Activated CD4-positive, alpha-beta T cell treated with anti-CD3 and anti-CD28 coated beads, Interleukin-2, amount 10 ng/mL, durations not matched to agents 24 days and 14 days (primary cell): ENCODE measurements around the gene CFAP61. TPM values are rescaled to one million over a fixed set of nuclear protein-coding genes. Genes with fewer than 3 reads are reported as not detected.

ENCODE experiments used
- DNase-seq: peaks from one replicate; pipeline ENCODE4 v3.0.0; 2022
- H3K27ac Mint-ChIP-seq: one replicate; pipeline ENCODE4 v1.8.0; 2022; ENCODE audit warnings: mild to moderate bottlenecking, mixed read lengths
- H3K27me3 Mint-ChIP-seq: one replicate; pipeline ENCODE4 v1.8.0; 2022; ENCODE audit warnings: mixed read lengths
- H3K36me3 Mint-ChIP-seq: one replicate; pipeline ENCODE4 v1.8.0; 2022; ENCODE audit warnings: low read depth, mild to moderate bottlenecking, mixed read lengths
- H3K4me1 Mint-ChIP-seq: one replicate; pipeline ENCODE4 v1.8.0; 2021; ENCODE audit warnings: mixed read lengths
- H3K4me3 Mint-ChIP-seq: one replicate; pipeline ENCODE4 v1.8.0; 2022; ENCODE audit warnings: mild to moderate bottlenecking, moderate library complexity, mixed read lengths
- H3K9me3 Mint-ChIP-seq: one replicate; pipeline ENCODE4 v1.8.0; 2021; ENCODE audit warnings: mixed read lengths
- intact Hi-C: fragments of 100-400 bp; cut with micrococcal nuclease; formaldehyde crosslinking; loops from one replicate; pipeline ENCODE4 v1.15.1; 2023
- total RNA-seq: library from RNA; stranded (reverse); gene quantifications from 2 replicates; pipeline ENCODE4 v1.2.3, GENCODE V29; 2022

The CFAP61 gene
- total RNA-seq, 1 donor from 2014 or later = not detected

DNA sequence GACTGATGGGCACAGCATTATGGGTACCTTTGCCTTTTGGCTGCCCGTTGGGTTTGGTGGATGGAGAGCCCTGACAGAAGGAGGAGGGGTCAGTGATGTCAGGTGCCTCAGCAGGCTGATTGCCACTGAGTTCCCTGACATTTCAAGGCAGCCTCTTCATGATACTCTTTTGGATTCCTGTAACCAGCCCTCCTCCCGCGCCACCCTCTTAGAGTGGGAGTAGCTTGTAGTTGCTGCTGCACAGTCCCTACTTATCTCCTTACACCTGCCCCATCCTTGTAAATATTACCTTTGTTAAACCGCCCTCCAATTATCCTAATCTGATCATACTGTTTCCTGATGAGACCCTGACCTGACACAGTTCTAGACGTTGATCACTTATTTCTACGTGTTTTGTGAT is 140.0 kb downstream of the CFAP61 start:
- intact Hi-C loops = no loop called here
- no peaks in the 10 kb centered on the region for H3K9me3 Mint-ChIP-seq
- DNase-seq = no peak

DNA sequence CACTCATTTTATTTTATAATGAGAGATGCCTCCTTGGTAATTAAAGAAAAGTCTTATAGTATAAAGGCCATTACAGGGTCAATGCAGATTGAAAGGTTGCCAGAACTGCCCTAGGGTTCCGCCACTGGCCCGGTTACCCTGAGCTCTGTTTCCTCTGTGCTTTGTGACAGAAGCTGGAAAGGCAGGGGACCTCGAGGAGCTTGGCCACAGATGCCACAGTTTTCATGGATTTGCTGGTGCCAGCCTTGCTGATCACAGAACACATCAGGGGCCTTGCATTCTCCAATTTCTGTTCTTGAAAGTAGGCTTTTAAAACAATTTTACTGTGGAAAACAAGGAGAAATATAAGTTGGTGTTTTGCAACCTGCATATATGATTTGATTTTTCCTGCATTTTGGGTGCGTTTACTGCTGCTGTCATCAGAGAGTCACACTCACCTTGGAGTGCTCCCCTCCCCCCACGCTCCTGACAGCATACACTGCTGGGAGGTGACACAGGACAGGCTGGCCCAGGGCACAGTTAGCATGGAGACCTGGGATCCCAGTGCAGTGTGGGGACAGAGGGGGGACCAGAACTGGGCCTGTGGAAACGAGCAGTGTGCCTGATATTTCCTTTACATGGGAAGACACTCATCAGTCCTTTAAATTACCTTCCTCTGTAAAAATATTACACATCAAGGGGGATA is 142.8 kb downstream of the CFAP61 start:
- intact Hi-C loops = no loop called here
- H3K36me3 Mint-ChIP-seq = no peaks in the 10 kb centered on the region
- no peak overlapping the region for H3K4me3 Mint-ChIP-seq
- peaks cover 4% of the 10 kb centered on the region for H3K27me3 Mint-ChIP-seq
- no peak overlapping the region for H3K27ac Mint-ChIP-seq
- H3K4me1 Mint-ChIP-seq = peaks cover 2% of the 10 kb centered on the region
- no peaks in the 10 kb centered on the region for H3K9me3 Mint-ChIP-seq
- DNase-seq = no peak

More for the DNA sequence above, 140.0 kb downstream of the CFAP61 start:
- Mint-ChIP-seq H3K27me3 (peaks cover 4% of the 10 kb centered on the region), H3K36me3 (no peaks in the 10 kb centered on the region), H3K4me3 (no peak overlapping the region), H3K4me1 (peaks cover 2% of the 10 kb centered on the region), H3K27ac (no peak overlapping the region)

- intact Hi-C loops = no loop called here
- Mint-ChIP-seq H3K27me3 (peaks cover 4% of the 10 kb centered on the region), H3K9me3 (no peaks in the 10 kb centered on the region), H3K4me3 (no peak overlapping the region), H3K36me3 (no peaks in the 10 kb centered on the region), H3K27ac (no peak overlapping the region), H3K4me1 (peaks cover 2% of the 10 kb centered on the region)
- DNase-seq = no peak
Observed at GRCh38 chr20:20196610-20197009, 144.3 kb downstream of the CFAP61 start.

- Mint-ChIP-seq H3K9me3 (no peaks in the 10 kb centered on the region), H3K4me1 (no peaks in the 10 kb centered on the region), H3K36me3 (no peaks in the 10 kb centered on the region), H3K27me3 (peaks cover 2% of the 10 kb centered on the region), H3K27ac (no peak overlapping the region), H3K4me3 (no peak overlapping the region)
- intact Hi-C loops = no loop called here
- no peak for DNase-seq
Observed at GRCh38 chr20:20198011-20198410, 145.7 kb downstream of the CFAP61 start.

DNA sequence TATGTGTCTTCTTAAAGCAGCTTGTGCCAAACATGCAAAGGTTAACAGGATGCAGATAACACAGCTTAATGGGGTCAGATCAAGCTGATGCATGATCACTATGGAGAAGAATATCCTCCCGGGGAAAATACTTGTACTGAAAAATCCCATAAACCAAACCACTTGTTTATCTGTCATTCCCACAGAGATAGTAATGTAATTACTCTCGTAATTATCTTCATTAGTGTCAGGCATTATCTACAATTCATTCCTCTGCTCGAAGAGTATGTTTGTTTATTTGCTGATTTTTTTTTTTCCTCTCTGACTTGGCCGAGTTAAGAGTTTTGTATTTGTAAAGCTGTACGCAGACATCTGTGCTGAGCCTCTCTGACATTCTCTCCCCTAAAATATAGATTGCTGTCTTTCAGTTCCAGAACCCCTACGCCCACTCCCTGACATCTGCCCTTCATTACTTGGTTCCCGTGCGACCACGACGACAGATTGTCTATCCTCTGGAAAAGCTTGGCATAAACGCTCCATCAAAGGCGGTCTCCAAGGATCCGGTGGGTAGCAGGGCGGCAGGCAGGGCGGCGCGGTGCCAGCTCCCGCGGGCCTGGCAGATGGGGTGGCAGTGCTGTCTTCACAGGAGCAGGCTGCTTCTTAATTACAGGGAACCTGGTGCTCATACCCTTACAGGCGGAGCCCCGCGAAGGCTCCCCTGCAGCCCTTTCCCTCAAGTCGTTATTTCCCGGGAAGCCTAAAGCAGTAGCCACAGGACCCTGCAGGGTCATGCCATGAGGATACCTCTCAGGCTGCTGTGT is 147.2 kb downstream of the CFAP61 start:
- H3K4me3 Mint-ChIP-seq = no peak overlapping the region
- H3K9me3 Mint-ChIP-seq = no peaks in the 10 kb centered on the region
- DNase-seq = no peak
- H3K27me3 Mint-ChIP-seq = peaks cover 2% of the 10 kb centered on the region
- no peaks in the 10 kb centered on the region for H3K36me3 Mint-ChIP-seq
- no peaks in the 10 kb centered on the region for H3K4me1 Mint-ChIP-seq
- no peak overlapping the region for H3K27ac Mint-ChIP-seq
- intact Hi-C loops = no loop called here

GRCh38 chr20:20201124-20201523 is 148.8 kb downstream of the CFAP61 start:
- no peaks in the 10 kb centered on the region for H3K9me3 Mint-ChIP-seq

DNA sequence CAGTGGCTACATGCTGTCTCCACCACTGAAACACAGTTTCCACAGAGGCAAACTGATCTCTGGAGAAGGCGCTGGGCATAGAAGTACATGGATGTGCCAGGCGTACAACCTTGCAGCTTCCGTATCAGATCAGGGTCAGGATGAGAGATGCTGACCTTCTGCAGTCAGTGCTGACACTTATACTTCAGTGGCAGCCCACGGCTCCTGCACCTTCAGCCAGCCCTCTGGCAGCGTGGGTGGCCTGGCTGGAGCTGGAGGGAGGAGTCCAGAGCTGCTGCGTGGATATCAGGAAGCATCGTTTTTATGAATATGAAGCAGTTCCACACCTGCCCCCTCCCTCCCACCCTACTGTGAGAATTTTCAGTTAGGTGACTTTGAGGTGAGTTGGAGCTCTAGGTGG is 149.3 kb downstream of the CFAP61 start:
- Mint-ChIP-seq H3K27ac (no peak overlapping the region), H3K9me3 (no peaks in the 10 kb centered on the region), H3K4me3 (no peak overlapping the region), H3K27me3 (peaks cover 4% of the 10 kb centered on the region), H3K36me3 (no peaks in the 10 kb centered on the region), H3K4me1 (no peaks in the 10 kb centered on the region)
- intact Hi-C loops = no loop called here
- DNase-seq = no peak

More at GRCh38 chr20:20201124-20201523, 148.8 kb downstream of the CFAP61 start:
- H3K27ac Mint-ChIP-seq = no peak overlapping the region
- H3K4me1 Mint-ChIP-seq = no peaks in the 10 kb centered on the region
- no peaks in the 10 kb centered on the region for H3K36me3 Mint-ChIP-seq
- H3K27me3 Mint-ChIP-seq = peaks cover 2% of the 10 kb centered on the region
- intact Hi-C loops = no loop called here
- H3K4me3 Mint-ChIP-seq = no peak overlapping the region
- no peak for DNase-seq

- Mint-ChIP-seq H3K4me3 (no peak overlapping the region), H3K4me1 (no peaks in the 10 kb centered on the region), H3K9me3 (no peaks in the 10 kb centered on the region), H3K27ac (no peak overlapping the region), H3K36me3 (no peaks in the 10 kb centered on the region), H3K27me3 (peaks cover 4% of the 10 kb centered on the region)
- intact Hi-C loops = no loop called here
- no peak for DNase-seq
Observed at GRCh38 chr20:20202768-20203167, 150.4 kb downstream of the CFAP61 start.

GRCh38 chr20:20203784-20204183 is 151.5 kb downstream of the CFAP61 start:
- H3K4me3 Mint-ChIP-seq = no peak overlapping the region
- H3K27ac Mint-ChIP-seq = no peak overlapping the region
- intact Hi-C loops = no loop called here
- H3K36me3 Mint-ChIP-seq = no peaks in the 10 kb centered on the region
- no peaks in the 10 kb centered on the region for H3K9me3 Mint-ChIP-seq
- H3K4me1 Mint-ChIP-seq = no peaks in the 10 kb centered on the region
- no peak for DNase-seq
- peaks cover 4% of the 10 kb centered on the region for H3K27me3 Mint-ChIP-seq

DNA sequence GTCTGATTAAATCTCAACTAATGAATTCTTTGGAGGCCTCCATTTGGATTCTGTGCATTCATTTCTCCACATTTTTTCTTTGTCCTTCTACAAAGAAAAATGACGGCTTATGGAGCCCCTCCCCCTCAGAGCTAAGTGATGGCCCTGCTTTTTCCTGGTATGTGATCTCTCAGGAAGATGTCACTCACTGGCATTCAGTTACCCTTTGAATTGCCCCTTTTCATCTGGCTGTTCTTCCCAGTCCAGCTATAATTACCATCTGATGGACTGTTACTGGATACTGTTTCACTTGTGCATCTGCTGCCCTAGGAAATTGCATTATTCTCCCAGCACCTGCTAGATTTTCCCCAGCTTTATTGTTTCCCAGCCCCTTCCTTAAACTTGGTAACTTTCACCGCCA is 151.9 kb downstream of the CFAP61 start:
- intact Hi-C loops = no loop called here
- Mint-ChIP-seq H3K27ac (no peak overlapping the region), H3K4me3 (no peak overlapping the region), H3K27me3 (peaks cover 4% of the 10 kb centered on the region), H3K9me3 (no peaks in the 10 kb centered on the region), H3K36me3 (no peaks in the 10 kb centered on the region), H3K4me1 (no peaks in the 10 kb centered on the region)
- DNase-seq = no peak

GRCh38 chr20:20205141-20205861 is 153.0 kb downstream of the CFAP61 start:
- Mint-ChIP-seq H3K4me3 (no peak overlapping the region), H3K27me3 (peaks cover 4% of the 10 kb centered on the region)

GRCh38 chr20:20205862-20206236 is 153.5 kb downstream of the CFAP61 start:
- H3K27me3 Mint-ChIP-seq = peaks cover 4% of the 10 kb centered on the region
- H3K27ac Mint-ChIP-seq = no peak overlapping the region
- H3K4me3 Mint-ChIP-seq = no peak overlapping the region
- intact Hi-C loops = no loop called here
- no peak for DNase-seq
- no peaks in the 10 kb centered on the region for H3K4me1 Mint-ChIP-seq
- H3K9me3 Mint-ChIP-seq = no peaks in the 10 kb centered on the region
- H3K36me3 Mint-ChIP-seq = no peaks in the 10 kb centered on the region

More at GRCh38 chr20:20205141-20205861, 153.0 kb downstream of the CFAP61 start:
- no peaks in the 10 kb centered on the region for H3K36me3 Mint-ChIP-seq
- no peaks in the 10 kb centered on the region for H3K9me3 Mint-ChIP-seq
- no peaks in the 10 kb centered on the region for H3K4me1 Mint-ChIP-seq
- DNase-seq = no peak
- intact Hi-C loops = no loop called here
- no peak overlapping the region for H3K27ac Mint-ChIP-seq

DNA sequence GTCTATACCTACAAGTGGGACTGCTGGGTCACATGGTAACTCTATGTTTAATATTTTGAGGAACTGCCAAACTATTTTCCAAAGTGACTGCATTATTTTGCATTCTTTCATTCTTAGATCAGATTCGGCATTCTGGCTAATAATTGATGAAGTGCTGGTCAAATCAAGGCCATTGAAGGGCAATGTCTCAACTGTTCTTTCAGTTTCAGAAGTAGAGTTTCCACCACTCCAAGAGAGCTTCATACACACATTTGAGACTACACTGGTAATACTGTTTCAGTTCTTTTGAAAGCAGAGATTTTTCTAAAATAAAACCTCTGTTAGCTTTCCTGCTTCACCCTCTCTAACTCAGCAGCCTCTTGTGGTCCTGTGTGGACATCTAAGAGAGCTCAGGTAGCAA is 154.5 kb downstream of the CFAP61 start:
- no peaks in the 10 kb centered on the region for H3K4me1 Mint-ChIP-seq
- no peaks in the 10 kb centered on the region for H3K9me3 Mint-ChIP-seq
- no peak overlapping the region for H3K4me3 Mint-ChIP-seq
- H3K36me3 Mint-ChIP-seq = no peaks in the 10 kb centered on the region
- no peak for DNase-seq
- peaks cover 5% of the 10 kb centered on the region for H3K27me3 Mint-ChIP-seq
- intact Hi-C loops = no loop called here
- H3K27ac Mint-ChIP-seq = no peak overlapping the region

GRCh38 chr20:20207291-20207690 is 155.0 kb downstream of the CFAP61 start:
- Mint-ChIP-seq H3K4me1 (no peaks in the 10 kb centered on the region), H3K4me3 (no peak overlapping the region), H3K36me3 (no peaks in the 10 kb centered on the region), H3K27me3 (peaks cover 5% of the 10 kb centered on the region), H3K27ac (no peak overlapping the region), H3K9me3 (no peaks in the 10 kb centered on the region)
- no peak for DNase-seq
- intact Hi-C loops = no loop called here
